ENCODE data around the gene EPHB6.
A peak's percentile ranks its signal among the peaks of the same experiment; 100 is the strongest.

Gene EPHB6

DNA sequence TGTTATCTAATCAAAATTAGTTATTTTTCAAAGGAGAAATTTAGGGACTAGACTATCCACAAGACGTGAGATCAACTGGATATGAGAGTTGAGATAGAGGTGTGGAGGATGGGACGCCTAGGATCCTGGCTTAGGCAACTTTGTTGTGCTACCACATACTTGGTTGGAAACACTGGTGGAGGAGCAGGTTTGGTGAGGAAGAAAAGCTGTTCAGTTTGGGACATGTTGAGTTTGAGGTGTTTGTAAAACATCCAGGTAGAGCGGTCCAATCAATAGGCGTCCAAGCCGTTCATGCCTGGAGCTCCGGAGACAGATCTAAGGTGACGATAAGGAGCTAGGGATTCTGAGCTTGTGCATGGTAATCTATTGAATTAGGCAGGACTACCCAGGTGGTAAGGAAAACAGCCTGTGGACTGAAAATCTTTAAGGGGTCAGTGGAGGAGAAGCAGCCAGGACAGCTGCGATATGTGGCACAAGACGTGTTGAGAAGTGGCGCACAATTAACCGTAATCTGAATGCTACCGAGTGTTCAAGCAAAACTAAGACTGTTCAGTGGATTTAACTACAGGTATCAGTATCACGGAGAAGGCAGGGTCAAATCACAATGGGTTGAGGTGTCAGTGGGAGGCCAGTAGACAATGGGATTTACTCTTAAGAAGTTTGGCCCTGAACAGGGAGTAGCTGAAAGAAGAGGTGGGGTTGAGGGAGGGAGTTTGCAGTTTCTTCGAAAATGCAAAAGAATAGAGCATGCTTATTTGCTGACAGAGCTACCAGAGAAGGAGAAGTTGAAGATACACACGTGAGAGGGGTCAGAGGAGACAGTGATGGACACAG lies 46.8 kb downstream of the EPHB6 start:
- DNase-seq (ENCODE audit: low read depth) = no peak
- no peak overlapping the region for H3K4me3 ChIP-seq (ENCODE audit: low read depth, low read length)
- TF ChIP-seq, protein P1, sequence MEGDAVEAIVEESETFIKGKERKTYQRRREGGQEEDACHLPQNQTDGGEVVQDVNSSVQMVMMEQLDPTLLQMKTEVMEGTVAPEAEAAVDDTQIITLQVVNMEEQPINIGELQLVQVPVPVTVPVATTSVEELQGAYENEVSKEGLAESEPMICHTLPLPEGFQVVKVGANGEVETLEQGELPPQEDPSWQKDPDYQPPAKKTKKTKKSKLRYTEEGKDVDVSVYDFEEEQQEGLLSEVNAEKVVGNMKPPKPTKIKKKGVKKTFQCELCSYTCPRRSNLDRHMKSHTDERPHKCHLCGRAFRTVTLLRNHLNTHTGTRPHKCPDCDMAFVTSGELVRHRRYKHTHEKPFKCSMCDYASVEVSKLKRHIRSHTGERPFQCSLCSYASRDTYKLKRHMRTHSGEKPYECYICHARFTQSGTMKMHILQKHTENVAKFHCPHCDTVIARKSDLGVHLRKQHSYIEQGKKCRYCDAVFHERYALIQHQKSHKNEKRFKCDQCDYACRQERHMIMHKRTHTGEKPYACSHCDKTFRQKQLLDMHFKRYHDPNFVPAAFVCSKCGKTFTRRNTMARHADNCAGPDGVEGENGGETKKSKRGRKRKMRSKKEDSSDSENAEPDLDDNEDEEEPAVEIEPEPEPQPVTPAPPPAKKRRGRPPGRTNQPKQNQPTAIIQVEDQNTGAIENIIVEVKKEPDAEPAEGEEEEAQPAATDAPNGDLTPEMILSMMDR (IDR thresholded peaks at IDR 0.05; ENCODE audit: insufficient read depth, low read depth, low read length, missing control alignments) = no peak

DNA sequence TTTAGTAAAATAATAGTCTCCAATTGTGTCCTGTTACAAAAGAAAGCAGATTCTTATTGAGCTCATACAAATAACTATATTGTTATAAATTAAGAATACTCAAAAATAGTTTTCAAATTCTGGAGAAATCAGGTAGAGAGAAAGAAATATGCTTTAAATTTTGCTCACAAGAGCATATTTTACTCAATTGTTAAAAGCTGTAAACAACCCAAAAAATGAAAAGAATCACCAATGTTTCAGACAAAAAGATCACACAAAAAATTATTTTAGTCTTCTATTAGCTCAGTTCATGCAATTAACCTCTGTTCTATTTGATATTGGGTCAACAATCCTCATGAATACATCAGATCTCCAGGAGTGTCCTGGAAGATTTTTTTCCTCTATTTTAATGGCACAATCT lies 49.3 kb downstream of the EPHB6 start:
- no peak overlapping the region for H3K4me3 ChIP-seq (ENCODE audit: low read depth, low read length)
- TF ChIP-seq, protein P1 (IDR thresholded peaks at IDR 0.05; ENCODE audit: insufficient read depth, low read depth, low read length, missing control alignments) = no peak
- no peak for DNase-seq (ENCODE audit: low read depth)

- TF ChIP-seq, protein P1 (IDR thresholded peaks at IDR 0.05; ENCODE audit: insufficient read depth, low read depth, low read length, missing control alignments) = no peak
- H3K4me3 ChIP-seq (ENCODE audit: low read depth, low read length) = no peak overlapping the region
- DNase-seq (ENCODE audit: low read depth) = no peak
Measured at GRCh38 chr7:142905759-142906158, 50.9 kb downstream of the EPHB6 start.

GRCh38 chr7:142906643-142907042 lies 51.8 kb downstream of the EPHB6 start:
- DNase-seq (ENCODE audit: low read depth) = no peak
- TF ChIP-seq, protein P1 (IDR thresholded peaks at IDR 0.05; ENCODE audit: insufficient read depth, low read depth, low read length, missing control alignments) = no peak
- no peak overlapping the region for H3K4me3 ChIP-seq (ENCODE audit: low read depth, low read length)

DNA sequence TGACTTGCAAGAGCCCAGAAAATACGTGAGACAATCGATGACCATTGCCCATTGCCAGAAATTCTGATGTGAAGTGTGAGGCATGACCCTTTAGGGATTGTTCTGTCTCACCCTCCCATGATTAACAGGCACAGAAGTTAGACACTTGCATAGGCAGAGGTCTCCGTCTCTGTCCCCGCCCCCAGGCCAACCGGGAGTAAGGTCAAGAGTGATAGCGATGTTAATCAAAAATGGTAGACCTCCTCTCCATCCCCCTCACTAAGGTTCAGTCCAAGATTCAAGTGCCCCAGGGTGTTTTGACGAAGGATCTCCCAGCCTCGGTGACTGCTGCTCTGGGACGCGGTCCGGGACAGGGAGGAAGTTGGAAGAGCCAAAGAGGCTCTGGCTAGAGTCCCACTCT lies 53.4 kb downstream of the EPHB6 start:
- H3K4me3 ChIP-seq (ENCODE audit: low read depth, low read length) = no peak overlapping the region
- TF ChIP-seq, protein P1 (IDR thresholded peaks at IDR 0.05; ENCODE audit: insufficient read depth, low read depth, low read length, missing control alignments) = no peak
- no peak for DNase-seq (ENCODE audit: low read depth)

GRCh38 chr7:142908921-142909890 lies 54.3 kb downstream of the EPHB6 start:
- DNase-seq (ENCODE audit: low read depth) = peak; percentile 29
- TF ChIP-seq, protein P1 (IDR thresholded peaks at IDR 0.05; ENCODE audit: insufficient read depth, low read depth, low read length, missing control alignments) = peak; percentile 32
- no peak overlapping the region for H3K4me3 ChIP-seq (ENCODE audit: low read depth, low read length)
